IMR-90 (cell line): ENCODE data around the gene ELP4. TPM values are rescaled to one million over a fixed set of nuclear protein-coding genes. Genes with fewer than 3 reads are reported as not detected.

ENCODE experiments used
- ATAC-seq: fragments of 200-7000 bp; cut with Tn5 transposase; 2 replicates; pipeline ENCODE4 v1.9.1; 2020; ENCODE audit warnings: low read depth, mild to moderate bottlenecking, moderate library complexity
- BruUV-seq: library from RNA; stranded (reverse); fragments of 400-500 nt; replicated peaks from 2 replicates; lab custom pipeline; 2021; lab: Mats Ljungman, UMichigan
- CTCF ChIA-PET: fragments of 300-600 bp; formaldehyde crosslinking; extraction: SDS; loops from one replicate; lab custom pipeline; 2021; ENCODE audit warnings: antibody characterized with exemption; lab: Yijun Ruan, JAX
- POLR2A ChIA-PET: fragments of 300-600 bp; sonication (Branson Sonifier 250); formaldehyde crosslinking; loops from one replicate; lab custom pipeline; 2022; ENCODE audit warnings: antibody characterized with exemption; ENCODE audit not compliant: unreplicated experiment; lab: Charles Lee
- DNase-seq: peaks from one replicate; pipeline ENCODE4 v3.0.0; 2013
- H2AFZ ChIP-seq: replicated peaks from 2 replicates; pipeline ENCODE3; 2013; ENCODE audit warnings: low read length, mild to moderate bottlenecking; ENCODE audit not compliant: poor library complexity
- H2AK5ac ChIP-seq: 2 replicates; pipeline ENCODE4 v1.6.1; 2013; ENCODE audit warnings: low read depth, low read length, inconsistent platforms
- H2AK9ac ChIP-seq: replicated peaks from 2 replicates; pipeline ENCODE3; 2013; ENCODE audit warnings: mild to moderate bottlenecking, low read depth, low read length, moderate library complexity; ENCODE audit not compliant: poor library complexity
- H2BK120ac ChIP-seq: 2 replicates; pipeline ENCODE4 v1.6.1; 2013; ENCODE audit warnings: low read depth, low read length, inconsistent platforms
- H2BK15ac ChIP-seq: 3 replicates; pipeline ENCODE4 v1.6.1; 2013; ENCODE audit warnings: low read depth, low read length, inconsistent platforms
- H2BK20ac ChIP-seq: 2 replicates; pipeline ENCODE4 v1.6.1; 2013; ENCODE audit warnings: low read depth, mild to moderate bottlenecking, inconsistent platforms, low read length, moderate library complexity
- H2BK5ac ChIP-seq: 2 replicates; pipeline ENCODE4 v1.6.1; 2013; ENCODE audit warnings: mild to moderate bottlenecking, low read depth, low read length, inconsistent platforms; ENCODE audit not compliant: poor library complexity, severe bottlenecking
- H3K14ac ChIP-seq: replicated peaks from 2 replicates; pipeline ENCODE4 v1.6.1; 2013; ENCODE audit warnings: low read depth, low read length, inconsistent platforms
- H3K18ac ChIP-seq: 2 replicates; pipeline ENCODE4 v1.6.1; 2013; ENCODE audit warnings: low read depth, low read length, control low read depth
- H3K23ac ChIP-seq: 2 replicates; pipeline ENCODE4 v1.6.1; 2013; ENCODE audit warnings: low read depth, low read length, inconsistent platforms
- H3K27ac ChIP-seq: 2 replicates; pipeline ENCODE4 v1.5.1; 2013; ENCODE audit warnings: mild to moderate bottlenecking, control low read depth, low read length; ENCODE audit not compliant: insufficient read depth
- H3K27me3 ChIP-seq: 2 replicates; pipeline ENCODE4 v1.6.1; 2013; ENCODE audit warnings: low read length; ENCODE audit not compliant: control insufficient read depth, insufficient read depth
- H3K36me3 ChIP-seq: 2 replicates; pipeline ENCODE4 v1.6.1; 2013; ENCODE audit warnings: low read length, mixed read lengths; ENCODE audit not compliant: control insufficient read depth, insufficient read depth
- H3K4ac ChIP-seq: 2 replicates; pipeline ENCODE4 v1.6.1; 2013; ENCODE audit warnings: low read depth, low read length, inconsistent platforms
- H3K4me1 ChIP-seq: 2 replicates; pipeline ENCODE4 v1.6.1; 2013; ENCODE audit warnings: low read length, mixed read lengths; ENCODE audit not compliant: control insufficient read depth, insufficient read depth
- H3K4me2 ChIP-seq: 2 replicates; pipeline ENCODE4 v1.6.1; 2013; ENCODE audit warnings: low read depth, mild to moderate bottlenecking, control low read depth, low read length, moderate library complexity
- H3K4me3 ChIP-seq: 2 replicates; pipeline ENCODE4 v1.5.1; 2013; ENCODE audit warnings: low read depth, mild to moderate bottlenecking, control low read depth, low read length, moderate library complexity; ENCODE audit not compliant: insufficient read depth
- H3K56ac ChIP-seq: 2 replicates; pipeline ENCODE4 v1.6.1; 2013; ENCODE audit warnings: low read length, inconsistent platforms; ENCODE audit not compliant: insufficient read depth; ENCODE audit errors: extremely low read depth
- H3K79me1 ChIP-seq, 2 experiments: 2 replicates each; pipeline ENCODE4 v1.6.1; 2013; ENCODE audit warnings: low read length in 2 of 2, inconsistent platforms in 1 of 2, low read depth in 1 of 2
- H3K9ac ChIP-seq: 2 replicates; pipeline ENCODE4 v1.6.1; 2013; ENCODE audit warnings: low read depth, low read length, control low read depth
- H3K9me1 ChIP-seq: 2 replicates; pipeline ENCODE4 v1.6.1; 2013; ENCODE audit warnings: low read length, inconsistent platforms; ENCODE audit not compliant: insufficient read depth
- H3K9me3 ChIP-seq: 2 replicates; pipeline ENCODE4 v1.6.1; 2013; ENCODE audit warnings: low read length; ENCODE audit not compliant: control insufficient read depth, insufficient read depth
- H4K20me1 ChIP-seq: 2 replicates; pipeline ENCODE4 v1.6.1; 2013; ENCODE audit warnings: low read length, inconsistent platforms; ENCODE audit not compliant: insufficient read depth
- H4K5ac ChIP-seq: 2 replicates; pipeline ENCODE4 v1.6.1; 2013; ENCODE audit warnings: mild to moderate bottlenecking, low read depth, low read length, control low read depth
- H4K8ac ChIP-seq, 2 experiments: 2 replicates each; pipeline ENCODE4 v1.6.1; 2013; ENCODE audit warnings: low read depth in 2 of 2, low read length in 2 of 2, control low read depth in 1 of 2, inconsistent platforms in 1 of 2
- H4K91ac ChIP-seq: 2 replicates; pipeline ENCODE4 v1.6.1; 2013; ENCODE audit warnings: low read depth, low read length, inconsistent platforms; ENCODE audit not compliant: insufficient read depth
- CEBPB ChIP-seq: IDR thresholded peaks from 2 replicates; pipeline ENCODE4 v1.6.1; 2012; ENCODE audit warnings: low read depth, low read length, improper control_type of control experiment
- CHD1 ChIP-seq: IDR thresholded peaks from 2 replicates; pipeline ENCODE4 v1.6.1; 2012; ENCODE audit warnings: low read depth, low read length, improper control_type of control experiment
- ELK1 ChIP-seq: fragments of 150-350 bp; IDR thresholded peaks from 2 replicates; pipeline ENCODE4 v1.6.1; 2016; ENCODE audit warnings: low read depth, mild to moderate bottlenecking, low read length, moderate library complexity, borderline replicate concordance
- FOS ChIP-seq: fragments of 150-350 bp; IDR thresholded peaks from 2 replicates; pipeline ENCODE4 v1.6.1; 2016; ENCODE audit warnings: low read depth, low read length
- MAFK ChIP-seq: IDR thresholded peaks from 2 replicates; pipeline ENCODE4 v1.6.1; 2012; ENCODE audit warnings: low read depth, low read length, improper control_type of control experiment
- MAZ ChIP-seq: IDR thresholded peaks from 2 replicates; pipeline ENCODE4 v1.6.1; 2012; ENCODE audit warnings: low read depth, mild to moderate bottlenecking, low read length, improper control_type of control experiment, moderate library complexity, borderline replicate concordance
- MXI1 ChIP-seq: IDR thresholded peaks from 2 replicates; pipeline ENCODE4 v1.6.1; 2012; ENCODE audit warnings: low read depth, mild to moderate bottlenecking, low read length, moderate library complexity, borderline replicate concordance
- NFE2L2 ChIP-seq: fragments of 150-350 bp; IDR thresholded peaks from 2 replicates; pipeline ENCODE4 v1.6.1; 2016; ENCODE audit warnings: low read depth, mild to moderate bottlenecking, low read length
- POLR2A ChIP-seq: IDR thresholded peaks from 2 replicates; pipeline ENCODE4 v1.6.1; 2012; ENCODE audit warnings: mild to moderate bottlenecking, low read depth, low read length
- RFX5 ChIP-seq: IDR thresholded peaks from 2 replicates; pipeline ENCODE4 v1.8.0; 2012; ENCODE audit warnings: low read depth, mild to moderate bottlenecking, low read length, moderate library complexity
- WGBS, 2 experiments: methylation state at CpG; one replicate each; pipeline versions ENCODE4 v1.1.5 to v1.1.7; 2013; ENCODE audit warnings: missing lambda C conversion rate in 2 of 2; ENCODE audit not compliant: insufficient read length in 1 of 2; ENCODE audit errors: extremely low coverage in 2 of 2; 5-methylcytosine and 5-hydroxymethylcytosine counted together
- dilution Hi-C: fragments of 300-500 bp; cut with HindIII; formaldehyde crosslinking; loops from one replicate; pipeline ENCODE4 v1.14.3; 2018; ENCODE audit warnings: low sequenced_read_pairs; ENCODE audit not compliant: unreplicated experiment
- in situ Hi-C: fragments of 300-500 bp; cut with MboI; formaldehyde crosslinking; loops from 3 replicates; pipeline ENCODE4 v1.14.3; 2019; ENCODE audit warnings: low sequenced_read_pairs, inconsistent platforms, mixed read lengths
- intact Hi-C: fragments of 100-400 bp; cut with micrococcal nuclease; formaldehyde crosslinking; loops from 2 replicates; pipeline ENCODE4 v1.10.0; 2022
- polyA plus RNA-seq, 3 experiments: library from polyadenylated mRNA; depleted of rRNA; stranded (reverse); fragments of >200 nt; gene quantifications; 2 replicates each; pipeline ENCODE4 v1.2.3, GENCODE V29; 2012; ENCODE audit warnings: low replicate concordance in 1 of 3
- total RNA-seq: library from RNA; depleted of rRNA; stranded (reverse); fragments of >200 nt; gene quantifications from 2 replicates; pipeline ENCODE4 v1.2.3, GENCODE V29; 2012

Gene ELP4
- total and polyA plus RNA-seq, 2 of the 4 experiments (the other 2 are of a cell fraction) = 8.4 to 20.4 TPM

- H2AK9ac ChIP-seq = no peak overlapping the region
- in situ Hi-C loops = no loop called here
- no peak overlapping the region for H3K14ac ChIP-seq
- WGBS, 2 experiments = 21% methylated on average over 6 of the region's 36 CpGs; no CpG with 5 or more reads in 1 of the 2 experiments
- H4K91ac ChIP-seq = no peak overlapping the region
- H3K4me1 ChIP-seq = no peaks in the 10 kb centered on the region; the same call in 1 of the 2 replicates
- H3K27me3 ChIP-seq = peaks cover 95% of the 10 kb centered on the region
- no peak overlapping the region for H2BK15ac ChIP-seq
- H3K79me1 ChIP-seq = no peaks in the 10 kb centered on the region
- H4K20me1 ChIP-seq = peaks cover 10% of the 10 kb centered on the region
- intact Hi-C loops = no loop called here
- no peak for TF ChIP-seq MAFK
- TF ChIP-seq CHD1 = no peak
- no peak for TF ChIP-seq ELK1
- no peak for TF ChIP-seq NFE2L2
- no peak for TF ChIP-seq MAZ
- TF ChIP-seq FOS = no peak
- TF ChIP-seq RFX5 = no peak
- TF ChIP-seq MXI1 = no peak
- no peak for TF ChIP-seq POLR2A
- no peak for TF ChIP-seq CEBPB
- H2AK5ac ChIP-seq = no peak overlapping the region
- H2BK20ac ChIP-seq = no peak overlapping the region
- 0 out of 2 replicates have a peak overlapping the region, but pooled peaks have one; percentile 49 for H3K23ac ChIP-seq
- H3K4me3 ChIP-seq = no peak overlapping the region
- CTCF ChIA-PET = no interaction called here
- POLR2A ChIA-PET = no interaction called here
- no peaks in the 10 kb centered on the region for H3K36me3 ChIP-seq
- H4K8ac ChIP-seq = no peak overlapping the region
- no peak overlapping the region for H4K5ac ChIP-seq
- H2AFZ ChIP-seq = no peak overlapping the region
- H3K4ac ChIP-seq = no peak overlapping the region
- peaks cover 1% of the 10 kb centered on the region; the same call in 1 of the 2 replicates for H3K9me1 ChIP-seq
- no peak overlapping the region for H3K4me2 ChIP-seq
- dilution Hi-C loops = no loop called here
- peaks cover 30% of the 10 kb centered on the region for H3K9me3 ChIP-seq
- no peak for DNase-seq
- no peak for ATAC-seq
- H2BK5ac ChIP-seq = no peak overlapping the region
- no peak overlapping the region for H3K18ac ChIP-seq
- no peak overlapping the region for H3K9ac ChIP-seq
- no peak overlapping the region for H3K56ac ChIP-seq
- no peak overlapping the region for H2BK120ac ChIP-seq
- no peak overlapping the region for H3K27ac ChIP-seq
- BruUV-seq = no TSS peak
These were observed 296.8 kb downstream of the ELP4 start for GRCh38 chr11:31806186-31806927.
